NAMALWA (cell line): ENCODE results near the gene TOP2B.

ENCODE experiments used
- DNase-seq: peaks from one replicate; pipeline ENCODE4 v3.0.0-alpha.2; 2015; ENCODE audit warnings: low spot score

The TOP2B gene

DNA sequence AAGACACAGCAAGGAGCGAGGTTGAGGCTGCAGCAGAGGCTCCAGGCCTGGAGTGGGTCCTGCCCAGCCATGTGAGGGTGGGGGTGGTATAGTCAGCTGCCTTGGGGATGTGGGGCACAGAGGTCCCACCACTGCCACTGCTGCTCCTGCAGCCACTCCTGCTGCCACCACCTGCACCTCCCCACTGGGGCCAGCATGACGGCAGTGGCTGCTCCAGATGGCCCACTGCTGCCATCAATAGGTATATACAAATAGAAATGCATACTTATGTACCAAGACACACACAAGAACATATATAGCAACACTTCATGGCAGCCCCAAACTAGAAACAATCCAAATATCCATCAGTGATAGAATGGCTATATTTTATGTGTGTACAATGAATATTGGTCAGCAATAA, 10.0 kb upstream of the TOP2B start:
- DNase-seq = no peak

GRCh38 chr3:25673738-25674298, 9.1 kb upstream of the TOP2B start:
- DNase-seq = no peak

GRCh38 chr3:25665315-25666280, 891 bp upstream of the TOP2B start:
- DNase-seq = peak; percentile 77

DNA sequence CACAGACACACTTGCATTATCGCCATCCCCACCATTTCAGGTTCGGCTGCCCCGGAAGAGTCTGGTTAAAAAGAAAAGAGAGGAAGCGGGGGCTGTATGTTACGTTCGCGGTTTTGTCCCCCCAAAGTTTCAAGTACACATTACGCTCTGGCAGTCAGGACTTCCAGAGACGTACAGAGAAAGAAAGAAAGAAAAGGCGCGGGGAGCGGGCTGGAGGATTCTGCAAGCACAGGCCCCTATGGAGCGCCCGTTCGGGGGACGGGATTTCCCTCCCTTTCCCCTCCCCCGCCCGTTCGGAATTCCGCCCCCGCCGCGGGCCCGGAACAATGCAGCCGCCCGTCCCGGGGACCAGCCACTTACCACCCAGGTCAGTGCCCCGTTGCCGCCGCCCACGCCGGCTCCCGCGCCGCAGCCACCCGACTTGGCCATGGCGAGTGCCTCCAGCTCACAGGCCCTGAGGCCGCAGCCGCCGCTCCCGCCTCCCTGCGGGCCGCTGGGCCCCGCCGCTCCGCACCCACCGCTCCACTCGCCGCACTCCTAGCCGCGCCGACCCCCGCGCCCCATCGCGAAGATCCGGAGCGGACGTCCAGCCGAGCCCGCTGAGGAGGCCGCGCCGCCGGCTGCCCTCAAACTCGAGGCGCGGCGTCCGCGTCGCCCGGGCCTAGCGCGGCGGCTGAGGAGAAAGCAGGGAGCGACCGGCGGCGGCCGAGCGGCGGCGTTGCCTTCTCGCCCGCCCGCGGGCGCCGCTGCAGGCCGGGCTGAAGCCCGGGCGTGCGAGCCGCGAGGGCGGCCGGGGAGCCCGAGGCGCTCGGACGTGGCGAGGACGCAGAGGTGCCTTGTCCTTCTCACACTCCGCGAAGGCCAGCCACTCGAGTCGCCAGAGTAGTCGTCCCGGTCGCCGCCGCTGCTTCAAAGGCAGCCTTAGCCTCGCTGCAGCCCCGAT, 567 bp downstream of the TOP2B start:
- DNase-seq = peak; percentile 47

DNA sequence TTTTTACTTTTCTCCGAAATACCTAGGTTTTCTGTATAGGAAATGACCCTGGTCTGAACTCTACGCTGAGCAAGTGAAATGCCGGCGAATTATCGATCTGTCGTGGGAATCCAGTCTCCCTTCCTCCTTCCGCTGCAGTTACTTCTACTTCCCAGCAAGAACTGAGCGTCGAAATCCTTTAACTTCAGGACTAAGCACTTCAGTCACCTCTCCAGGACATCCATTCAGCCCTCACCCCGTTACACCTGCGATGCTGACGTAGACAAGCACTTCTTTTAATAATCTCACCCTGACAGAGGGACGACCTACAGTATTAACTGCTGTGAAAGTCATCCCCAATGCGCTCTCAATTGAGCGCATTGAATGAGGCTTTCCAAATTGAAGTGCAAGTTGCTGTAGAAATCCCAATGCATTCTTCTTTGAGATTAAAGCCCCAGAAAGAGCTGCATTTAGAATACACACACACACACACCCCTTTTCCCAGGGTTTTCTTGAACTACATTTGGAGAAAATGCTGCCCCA, 1.3 kb downstream of the TOP2B start:
- DNase-seq = peak; percentile 83

DNA sequence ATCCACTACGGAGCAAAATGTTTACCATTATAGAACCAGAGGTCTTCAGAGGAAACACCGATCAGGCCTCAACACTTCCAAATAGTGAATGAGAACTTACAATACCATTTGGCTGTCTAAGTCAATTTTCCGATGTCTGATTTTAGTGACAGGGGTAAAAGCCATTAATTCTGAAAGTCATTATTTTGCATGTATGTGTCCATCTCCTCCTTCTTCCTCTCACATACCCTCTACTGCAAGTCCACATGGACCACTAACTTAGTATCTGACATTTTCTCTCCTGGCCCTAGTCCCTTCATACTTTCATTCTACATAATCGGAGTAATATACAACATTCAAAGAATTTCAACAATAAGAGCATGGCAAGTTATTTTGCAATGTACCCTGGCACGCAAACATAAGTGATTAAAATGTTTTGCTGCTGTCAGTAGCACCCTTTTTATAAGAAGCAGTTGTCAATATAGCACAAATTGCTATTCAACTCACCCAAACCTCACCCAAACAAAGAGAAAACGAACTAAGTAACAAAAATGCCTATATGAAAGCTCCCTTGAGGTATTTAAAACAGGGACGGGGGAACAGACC, 1.9 kb downstream of the TOP2B start:
- DNase-seq = peak; percentile 49

GRCh38 chr3:25661694-25662437, 2.8 kb downstream of the TOP2B start:
- peak; percentile 71 for DNase-seq

- peak; percentile 19 for DNase-seq
Measured at GRCh38 chr3:25658836-25659235, 5.9 kb downstream of the TOP2B start.

GRCh38 chr3:25657293-25657692, 7.4 kb downstream of the TOP2B start:
- no peak for DNase-seq

- no peak for DNase-seq
Measured at GRCh38 chr3:25655659-25656058, 9.0 kb downstream of the TOP2B start.

DNA sequence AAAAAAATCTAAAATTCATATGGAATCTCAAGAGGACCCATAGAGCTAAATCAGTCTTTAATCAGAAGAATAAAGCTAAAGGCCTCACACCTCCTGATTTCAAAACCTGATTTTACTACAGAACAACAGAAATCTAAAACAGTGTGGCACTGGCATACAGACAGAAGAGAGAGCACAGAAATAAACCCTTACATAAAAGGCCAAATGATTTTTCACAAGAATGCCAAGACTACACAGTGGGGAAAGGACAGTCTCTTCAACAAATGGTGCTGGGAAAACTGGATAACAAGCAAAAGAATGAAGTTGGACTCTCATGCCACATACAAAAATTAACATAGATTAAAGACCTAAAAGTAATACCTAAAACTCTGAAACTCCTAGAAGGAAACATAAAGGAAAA, 10.1 kb downstream of the TOP2B start:
- no peak for DNase-seq

GRCh38 chr3:25653322-25653721, 11.4 kb downstream of the TOP2B start:
- no peak for DNase-seq

GRCh38 chr3:25652921-25653320, 11.8 kb downstream of the TOP2B start:
- no peak for DNase-seq

DNA sequence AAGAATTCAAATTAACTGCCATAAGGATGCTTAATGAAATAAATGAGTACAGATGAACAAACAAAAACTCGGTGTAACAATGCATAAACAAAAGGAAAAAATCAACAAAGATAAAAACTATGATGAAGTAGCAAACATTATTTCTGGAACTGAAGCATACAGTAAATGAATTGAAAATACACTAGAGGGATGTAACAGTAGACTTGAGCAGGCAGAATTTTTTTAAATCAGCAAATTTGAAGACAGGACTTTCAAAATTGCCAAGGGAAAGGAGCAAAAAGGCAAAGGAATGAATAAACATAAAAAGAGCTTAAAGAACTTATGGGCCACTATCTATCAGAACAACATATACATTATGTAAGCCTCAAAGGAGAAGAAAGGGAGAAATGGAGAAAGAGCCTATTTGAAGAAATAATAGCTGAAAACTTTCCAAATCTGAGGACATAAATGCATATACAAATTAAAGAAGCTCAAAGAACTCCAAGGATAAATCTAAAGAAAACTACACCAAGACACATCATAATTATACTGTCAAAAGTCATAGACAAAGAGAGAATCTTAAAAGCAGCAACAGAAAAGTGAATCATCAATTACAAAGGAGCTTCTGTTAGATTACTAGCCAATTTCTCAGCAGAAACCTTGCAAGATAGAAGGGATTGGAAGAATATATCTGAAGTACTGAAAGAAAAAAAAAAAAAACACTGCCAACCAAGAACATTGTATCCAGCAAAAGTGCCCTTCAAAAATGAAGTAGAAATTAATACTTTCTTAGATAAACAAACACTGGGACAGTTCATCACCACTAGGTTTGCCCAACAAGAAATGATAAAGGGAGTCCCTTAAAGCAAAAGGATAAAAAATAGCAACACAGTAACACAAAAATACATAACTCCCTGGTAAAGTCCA, 15.5 kb downstream of the TOP2B start:
- DNase-seq = no peak

- peak; percentile 93 for DNase-seq
Measured at GRCh38 chr3:25648107-25648535, 16.6 kb downstream of the TOP2B start.

DNA sequence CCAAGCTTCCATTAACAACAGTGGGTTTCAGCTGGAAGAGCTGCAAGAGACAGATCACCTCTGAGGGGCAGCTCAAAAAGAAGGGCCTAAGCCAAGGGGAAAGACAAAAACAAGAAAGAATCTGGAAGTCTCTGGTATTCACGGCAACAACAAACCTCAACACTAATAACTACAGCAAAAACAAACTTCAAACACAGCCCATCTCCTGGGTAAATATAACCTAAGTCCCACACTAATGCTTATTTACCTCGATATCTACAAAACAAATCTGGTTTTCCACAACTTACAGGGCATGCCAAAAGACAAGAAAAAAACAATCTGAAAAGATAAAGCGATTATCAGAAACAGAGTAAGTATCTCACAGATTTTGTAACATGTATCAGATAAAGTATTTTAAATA, 29.7 kb downstream of the TOP2B start:
- DNase-seq = no peak

- no peak for DNase-seq
Measured at GRCh38 chr3:25633919-25634318, 30.8 kb downstream of the TOP2B start.

GRCh38 chr3:25631989-25632388, 32.7 kb downstream of the TOP2B start:
- DNase-seq = no peak

- DNase-seq = no peak
Measured at GRCh38 chr3:25621087-25621486, 43.6 kb downstream of the TOP2B start.

DNA sequence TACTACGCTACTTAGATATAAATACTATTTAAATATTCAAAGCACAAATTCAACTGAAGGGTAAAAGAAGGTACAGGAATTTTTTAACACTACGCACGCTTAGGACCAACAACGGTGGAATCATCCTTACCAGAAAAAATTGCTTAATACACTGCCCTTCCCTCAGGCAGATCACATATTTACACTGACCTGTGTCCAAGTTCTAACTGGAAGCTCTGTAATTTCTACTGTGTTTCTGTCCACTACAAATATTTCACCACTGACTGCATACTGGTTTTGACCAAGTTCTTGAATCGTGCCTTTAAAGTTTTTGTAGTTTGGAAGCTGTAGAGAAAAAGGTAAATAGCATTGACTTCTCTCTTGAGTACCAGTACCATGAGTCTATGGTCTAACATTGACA, 44.2 kb downstream of the TOP2B start:
- no peak for DNase-seq
